Tibial nerve (tissue), 4 donors: Measurements from ENCODE around the gene RIIAD1. TPM values are rescaled to one million over a fixed set of nuclear protein-coding genes. Genes with fewer than 3 reads are reported as not detected.

Experiments
- DNase-seq, 2 donors: peaks; one replicate each; pipeline ENCODE4 v3.0.0-alpha.2; 2019; ENCODE audit warnings: low spot score in 2 of 2
- H3K27ac ChIP-seq, 4 donors: fragments of 200-600 bp; sonication (generic) in 3 of 4; one replicate each; pipeline ENCODE4 v1.5.1; 2017 to 2019; ENCODE audit warnings: mild to moderate bottlenecking in 1 of 4
- H3K27me3 ChIP-seq, 2 donors: fragments of 200-600 bp; sonication (generic) in 1 of 2; one replicate each; pipeline versions ENCODE4 v1.5.1 to v1.6.0; 2017 to 2019
- H3K36me3 ChIP-seq, 3 donors: fragments of 200-600 bp; sonication (generic); one replicate each; pipeline ENCODE4 v1.5.1; 2018 to 2019
- H3K4me1 ChIP-seq, 4 donors: fragments of 200-600 bp; sonication (generic) in 3 of 4; one replicate each; pipeline ENCODE4 v1.5.1; 2017 to 2019
- H3K4me3 ChIP-seq, 4 donors: fragments of 200-600 bp; sonication (generic) in 3 of 4; one replicate each; pipeline ENCODE4 v1.5.1; 2017 to 2019; ENCODE audit warnings: mild to moderate bottlenecking in 1 of 4, moderate library complexity in 1 of 4
- H3K9me3 ChIP-seq, 4 donors: fragments of 200-600 bp; sonication (generic) in 3 of 4; one replicate each; pipeline ENCODE4 v1.5.1; 2017 to 2019
- CTCF ChIP-seq, 5 experiments: fragments of 200-600 bp in 3 of 5; fragments of 450-650 bp in 2 of 5; sonication (generic) in 3 of 5; IDR thresholded peaks; one replicate each; pipeline ENCODE4 v1.5.1; 2016 to 2019; ENCODE audit warnings: antibody characterized with exemption in 5 of 5, mild to moderate bottlenecking in 3 of 5, moderate library complexity in 2 of 5
- EP300 ChIP-seq, 2 donors: sonication (generic); formaldehyde crosslinking; IDR thresholded peaks; one replicate each; pipeline ENCODE4 v1.6.1; 2017; ENCODE audit warnings: antibody characterized with exemption in 2 of 2, mild to moderate bottlenecking in 1 of 2
- POLR2A ChIP-seq, 2 donors: fragments of 450-650 bp; IDR thresholded peaks; one replicate each; pipeline ENCODE4 v1.6.1; 2017; ENCODE audit warnings: antibody characterized with exemption in 2 of 2, mild to moderate bottlenecking in 2 of 2, moderate library complexity in 2 of 2
- WGBS, 2 donors: methylation state at CpG; one replicate each; pipeline ENCODE4 v1.1.5; 2018; 5-methylcytosine and 5-hydroxymethylcytosine counted together
- total RNA-seq, 4 donors: library from RNA; depleted of rRNA; stranded (reverse); fragments of >200 nt; gene quantifications; one replicate each; pipeline ENCODE4 v1.1.0, GENCODE V29; 2016

The RIIAD1 gene
- total RNA-seq, 4 donors from 2014 or later, result not detected

- no peak for DNase-seq
- H3K36me3 ChIP-seq, result no peaks in the 10 kb centered on the region
- H3K4me1 ChIP-seq, result peaks cover 0 to 20% (median 5%) of the 10 kb centered on the region in 4 donors
- no peak overlapping the region for H3K27ac ChIP-seq
- H3K9me3 ChIP-seq, result no peaks in the 10 kb centered on the region
- no peak for TF ChIP-seq POLR2A (IDR thresholded peaks at IDR 0.05)
- no peak for TF ChIP-seq EP300 (IDR thresholded peaks at IDR 0.05)
- no peak for TF ChIP-seq CTCF (IDR thresholded peaks at IDR 0.05)
- 64 to 65% methylated on average over 9 to 10 of the region's 10 CpGs for WGBS, 2 donors
- H3K27me3 ChIP-seq, result peaks cover 0 to 62% of the 10 kb centered on the region in 2 donors
- no peak overlapping the region for H3K4me3 ChIP-seq
Measured at GRCh38 chr1:151714820-151715725, 6.2 kb upstream of the RIIAD1 start.

GRCh38 chr1:151715726-151716404 is 5.5 kb upstream of the RIIAD1 start:
- no peaks in the 10 kb centered on the region for H3K9me3 ChIP-seq
- H3K4me3 ChIP-seq, result no peak overlapping the region
- 24 to 36% methylated on average over 12 to 17 of the region's 17 CpGs for WGBS, 2 donors
- no peak for DNase-seq
- no peak overlapping the region for H3K27ac ChIP-seq
- peaks cover 0 to 62% of the 10 kb centered on the region in 2 donors for H3K27me3 ChIP-seq
- H3K36me3 ChIP-seq, result no peaks in the 10 kb centered on the region
- peaks cover 0 to 28% (median 7%) of the 10 kb centered on the region in 4 donors for H3K4me1 ChIP-seq
- TF ChIP-seq CTCF (IDR thresholded peaks at IDR 0.05), result no peak
- TF ChIP-seq POLR2A (IDR thresholded peaks at IDR 0.05), result no peak
- no peak for TF ChIP-seq EP300 (IDR thresholded peaks at IDR 0.05)

- no peaks in the 10 kb centered on the region for H3K36me3 ChIP-seq
- 4 to 11% methylated on average over 8 to 9 of the region's 11 CpGs for WGBS, 2 donors
- H3K4me1 ChIP-seq, result peaks cover 0 to 30% (median 7%) of the 10 kb centered on the region in 4 donors
- H3K27me3 ChIP-seq, result peaks cover 0 to 62% of the 10 kb centered on the region in 2 donors
- DNase-seq, result no peak
- no peaks in the 10 kb centered on the region for H3K9me3 ChIP-seq
- H3K4me3 ChIP-seq, result no peak overlapping the region
- no peak for TF ChIP-seq POLR2A (IDR thresholded peaks at IDR 0.05)
- no peak for TF ChIP-seq CTCF (IDR thresholded peaks at IDR 0.05)
- no peak for TF ChIP-seq EP300 (IDR thresholded peaks at IDR 0.05)
- no peak overlapping the region for H3K27ac ChIP-seq
Measured at GRCh38 chr1:151716405-151716762, 4.9 kb upstream of the RIIAD1 start.

GRCh38 chr1:151716771-151717631 is 4.3 kb upstream of the RIIAD1 start, which contains the start of gene CELF3:
CELF3 (minus strand) TSS chr1:151716803; CDS start chr1:151716020, 783 bp downstream.
- no peaks in the 10 kb centered on the region for H3K36me3 ChIP-seq
- 5 to 8% methylated on average over 27 of the region's 27 CpGs for WGBS, 2 donors
- H3K27ac ChIP-seq, result no peak within 1 kb of the TSS
- no peaks in the 10 kb centered on the region for H3K9me3 ChIP-seq
- TF ChIP-seq EP300 (IDR thresholded peaks at IDR 0.05), result no peak
- TF ChIP-seq CTCF (IDR thresholded peaks at IDR 0.05), result no peak
- TF ChIP-seq POLR2A (IDR thresholded peaks at IDR 0.05), result no peak
- H3K27me3 ChIP-seq, result peaks cover 0 to 57% of the 10 kb centered on the region in 2 donors
- DNase-seq, result no peak
- H3K4me3 ChIP-seq, result no peak within 1 kb of the TSS
- H3K4me1 ChIP-seq, result peaks cover 0 to 36% (median 10%) of the 10 kb centered on the region in 4 donors
